HG03095 (cell line): ENCODE results near the gene MFAP2.

ENCODE experiments used
- ATAC-seq: cut with Tn5 transposase; IDR thresholded peaks from one replicate; pipeline ENCODE4 v1.9.1; 2021; ENCODE audit warnings: moderate library complexity; ENCODE audit not compliant: unreplicated experiment

The MFAP2 gene

DNA sequence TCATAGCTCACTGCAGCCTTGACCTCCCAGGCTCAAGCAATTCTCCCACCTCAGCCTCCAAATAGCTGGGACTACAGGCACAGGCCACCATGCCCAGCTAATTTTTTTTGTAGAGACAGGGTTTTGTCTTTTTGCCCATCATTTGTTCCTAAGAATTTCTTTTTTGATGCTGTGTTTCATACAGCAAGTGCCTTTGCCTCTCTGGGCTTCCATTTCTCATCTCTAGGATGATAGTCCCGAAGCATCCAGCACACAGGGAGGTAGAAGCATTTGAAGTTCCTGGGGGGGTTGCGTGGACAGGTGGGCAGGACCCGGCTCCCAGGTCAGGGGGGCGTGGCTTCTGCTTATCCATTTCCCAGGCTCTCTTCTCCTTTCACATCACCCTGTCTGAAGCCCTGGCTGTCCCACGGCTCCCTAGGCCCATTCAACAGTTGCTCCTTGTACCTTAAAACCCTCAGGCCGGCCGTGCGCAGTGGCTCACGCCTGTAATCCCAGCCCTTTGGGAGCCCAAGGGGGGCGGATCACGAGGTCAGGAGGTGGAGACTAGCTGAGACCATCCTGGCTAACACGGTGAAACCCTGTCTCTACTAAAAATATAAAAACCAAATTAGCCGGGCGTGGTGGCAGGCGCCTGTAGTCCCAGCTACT, 27.9 kb upstream of the MFAP2 start:
- ATAC-seq, result no peak

DNA sequence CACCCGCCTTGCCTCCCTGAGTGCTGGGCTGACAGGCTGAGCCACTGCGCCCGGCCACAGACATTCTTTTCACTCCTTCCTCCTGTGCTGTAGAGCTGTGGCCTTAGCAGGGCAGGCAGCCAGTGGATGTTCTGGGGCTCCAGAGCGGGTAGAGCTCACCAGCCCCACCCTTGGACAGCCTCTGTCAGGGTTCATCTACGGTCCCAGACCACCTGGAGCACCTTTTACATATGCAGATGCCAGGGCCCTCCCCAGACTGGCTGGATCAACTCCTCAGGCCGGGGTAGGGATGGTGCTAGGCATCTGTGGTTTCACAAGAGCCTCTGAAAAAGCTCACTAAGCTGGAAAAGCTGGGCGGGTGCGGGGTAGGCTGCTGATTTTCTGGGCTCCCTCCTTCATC, 26.7 kb upstream of the MFAP2 start:
- no peak for ATAC-seq

DNA sequence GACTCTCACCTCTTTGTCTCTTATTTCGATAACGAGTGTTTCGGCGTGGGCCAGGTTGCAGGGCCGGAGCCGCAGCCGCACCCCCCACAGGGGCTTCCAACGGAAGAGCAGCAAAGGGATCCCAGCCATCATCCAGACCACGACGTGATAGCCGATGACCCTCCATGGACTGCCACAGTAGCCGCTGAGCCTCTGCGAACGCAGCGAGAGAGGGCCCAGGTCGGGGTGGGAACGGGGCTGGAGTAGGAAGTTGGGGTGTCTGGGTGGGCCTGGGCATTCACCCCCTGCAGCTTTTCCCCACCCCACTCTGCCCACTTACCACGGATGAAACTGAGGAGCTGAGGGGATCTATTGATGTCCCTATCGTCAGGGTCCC, 24.9 kb upstream of the MFAP2 start:
- ATAC-seq, result no peak

DNA sequence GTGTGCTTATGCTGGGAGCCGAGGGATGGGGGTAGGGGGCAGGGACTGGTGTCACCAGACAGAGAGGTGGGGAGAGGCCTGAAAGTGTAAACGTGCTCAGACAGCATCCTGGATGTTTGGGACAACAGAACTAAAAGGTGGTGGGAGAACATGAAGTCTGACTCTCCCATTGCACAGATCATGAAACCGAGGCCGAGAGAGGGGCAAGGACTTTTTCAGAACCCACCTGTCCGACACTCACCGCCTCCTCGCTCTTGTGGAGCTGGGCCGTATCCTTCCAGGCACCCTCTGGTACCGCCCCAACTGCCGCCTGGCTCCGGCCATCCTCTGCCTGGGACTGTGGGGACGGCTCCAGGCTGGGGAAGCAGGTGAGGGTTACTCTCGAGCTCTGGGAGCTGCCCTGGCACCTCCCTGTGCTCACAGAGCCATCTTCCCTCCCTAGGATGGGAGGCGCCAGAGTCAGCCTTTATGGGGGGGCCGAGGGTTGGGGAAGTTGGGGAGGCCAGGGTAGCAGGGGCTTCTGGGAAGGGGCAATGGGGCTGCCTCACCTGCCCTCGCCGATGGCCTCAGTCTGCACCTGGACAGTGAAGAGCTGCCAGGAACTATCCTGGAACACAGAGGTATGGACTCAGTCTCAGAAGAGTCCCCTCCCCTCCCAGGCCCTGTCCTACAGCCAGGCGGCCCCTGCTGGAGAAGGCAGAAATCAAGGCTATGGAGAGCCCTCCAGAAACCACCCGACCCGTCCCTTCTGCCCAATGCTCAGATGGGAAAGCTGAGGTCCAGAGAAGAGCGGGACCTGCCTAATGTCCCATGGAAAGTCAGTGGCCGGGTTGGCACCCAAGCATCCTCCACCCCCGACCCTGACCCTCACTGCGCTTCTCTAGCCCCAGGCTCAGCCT, 24.3 kb upstream of the MFAP2 start:
- no peak for ATAC-seq

DNA sequence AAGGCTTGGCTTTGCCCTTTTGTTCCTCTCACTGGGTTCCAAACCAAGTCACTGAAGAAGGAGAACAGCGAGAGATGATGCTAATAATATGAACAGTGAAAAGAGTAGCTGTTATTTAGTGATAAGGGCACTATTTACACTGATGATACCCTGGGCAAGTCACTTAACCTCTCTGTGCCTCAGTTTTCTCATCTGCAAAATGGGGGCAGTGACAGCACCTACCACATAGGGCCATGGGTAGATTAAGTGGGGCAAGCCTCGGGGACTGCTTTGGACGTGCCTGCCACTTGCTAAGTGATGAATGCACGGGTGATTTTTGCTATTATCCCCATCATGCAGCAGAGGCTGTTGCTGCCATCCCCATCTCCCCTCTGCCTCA, 22.1 kb upstream of the MFAP2 start:
- no peak for ATAC-seq

DNA sequence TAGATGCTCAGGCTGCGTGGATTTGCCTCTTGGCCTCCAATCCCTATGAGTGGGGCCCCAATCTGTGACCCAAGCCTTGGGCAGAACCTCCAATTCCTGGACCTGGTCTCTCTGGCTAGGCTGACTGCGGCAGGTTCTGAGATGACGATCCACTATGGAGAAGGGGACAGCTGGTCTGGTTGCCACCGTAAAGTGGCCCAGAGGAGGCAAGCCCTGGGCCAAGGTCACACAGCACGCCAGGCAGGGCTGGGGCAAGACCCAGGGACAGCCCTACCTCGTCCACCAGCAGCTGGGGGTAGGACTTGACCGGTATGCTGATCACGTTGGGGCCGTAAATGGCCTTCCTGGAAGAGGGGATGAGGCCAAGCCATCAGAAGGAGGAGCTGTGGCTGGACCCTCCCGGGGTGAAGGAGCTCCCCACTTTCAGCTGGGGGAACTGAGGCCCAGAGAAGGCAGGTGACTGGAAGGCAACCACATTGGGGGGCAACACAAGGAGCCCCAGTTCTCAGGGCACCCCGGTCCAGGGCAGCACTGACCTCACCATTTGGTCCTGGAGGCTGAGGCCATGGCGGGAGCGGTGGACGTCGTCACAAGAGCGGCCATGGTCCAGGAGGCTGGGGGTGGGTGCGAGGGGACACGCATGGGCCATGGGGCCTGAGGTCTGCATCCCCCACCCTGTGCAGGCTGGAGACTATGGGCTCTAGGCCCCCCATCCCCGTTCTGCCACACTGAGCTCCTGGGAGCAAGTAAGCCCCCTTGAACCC, 21.5 kb upstream of the MFAP2 start:
- ATAC-seq, result no peak

DNA sequence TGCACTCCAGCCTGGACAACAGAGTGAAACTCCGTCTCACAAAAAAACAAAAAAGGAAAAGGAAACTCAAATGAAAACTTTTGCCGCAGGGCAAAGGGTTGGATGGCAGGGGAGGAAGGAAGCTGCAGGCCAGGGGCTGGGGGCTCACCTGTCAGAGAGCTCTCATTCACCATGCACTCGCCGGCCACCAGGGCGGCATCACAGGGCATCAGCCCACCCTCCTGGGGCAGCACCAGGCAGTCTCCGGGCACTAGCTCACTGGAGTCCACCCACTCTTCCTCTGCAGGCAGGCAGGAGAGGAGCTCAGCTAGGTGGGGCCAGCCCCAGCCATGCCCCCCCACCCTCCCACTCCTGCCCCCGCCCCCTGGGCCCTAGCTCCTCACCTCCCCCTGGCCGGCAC, 19.4 kb upstream of the MFAP2 start:
- ATAC-seq, result no peak

DNA sequence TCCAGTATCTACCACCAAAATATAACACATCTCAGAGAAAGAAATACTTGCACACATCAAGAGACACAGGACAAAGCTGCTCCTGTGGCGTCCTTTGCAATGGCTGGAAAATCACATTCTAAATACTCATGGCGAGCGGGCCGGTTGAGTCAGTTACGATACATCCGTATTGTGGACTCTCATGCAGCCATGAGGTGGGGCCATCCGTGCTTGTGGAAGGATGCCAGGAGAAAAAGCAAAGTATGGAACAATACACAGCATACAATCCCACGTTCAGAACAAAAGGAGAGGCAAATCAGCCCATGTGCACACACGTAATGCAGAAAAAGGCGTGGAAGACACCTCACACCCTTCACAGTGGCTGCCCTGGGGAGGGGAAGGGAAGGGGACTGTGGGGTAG, 18.2 kb upstream of the MFAP2 start:
- no peak for ATAC-seq

DNA sequence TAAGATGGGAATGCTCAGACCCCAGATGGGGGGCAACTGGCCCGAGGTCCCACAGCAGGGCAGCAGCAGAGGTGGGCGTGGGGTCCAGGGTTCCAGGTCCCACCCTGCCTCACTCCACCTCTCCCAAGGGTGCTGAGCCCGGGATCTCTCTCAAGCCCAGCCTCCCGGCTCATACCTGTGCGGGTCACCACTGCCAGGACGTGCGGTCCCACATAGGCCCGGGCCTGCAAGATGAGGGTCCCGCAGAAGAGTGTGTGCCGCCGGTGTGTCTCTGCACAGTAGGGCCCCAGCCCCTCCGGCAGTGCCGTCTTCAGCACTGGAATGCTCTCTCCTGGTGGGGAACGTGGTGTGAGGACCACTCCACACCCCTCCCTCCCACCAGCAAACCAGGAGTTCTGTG, 16.4 kb upstream of the MFAP2 start:
- ATAC-seq, result no peak

DNA sequence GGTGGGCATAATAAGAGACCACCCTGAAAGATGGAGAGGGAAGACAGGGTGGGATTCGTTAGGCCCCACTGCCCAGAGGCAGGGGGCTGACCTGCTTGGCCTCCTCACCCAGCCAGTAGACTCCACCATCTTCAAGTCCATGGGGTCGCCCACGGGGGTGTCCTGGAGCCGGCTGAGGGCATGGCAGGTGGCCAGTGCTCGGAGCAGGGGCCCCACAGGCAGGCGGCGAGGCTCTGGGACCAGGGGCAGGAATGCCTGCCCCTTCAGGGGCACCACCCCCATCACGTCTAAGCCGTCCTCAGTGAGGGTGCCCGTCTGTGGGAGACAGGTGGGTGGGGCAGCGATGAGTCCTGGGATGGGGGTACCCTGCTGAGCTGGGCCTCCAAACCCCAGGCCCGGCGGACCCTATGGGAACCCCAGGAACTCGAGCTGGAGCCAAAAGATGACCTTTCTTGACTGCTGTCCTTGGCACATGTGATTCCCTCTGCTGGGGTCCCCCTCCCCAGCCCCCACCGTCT, 13.2 kb upstream of the MFAP2 start:
- no peak for ATAC-seq

DNA sequence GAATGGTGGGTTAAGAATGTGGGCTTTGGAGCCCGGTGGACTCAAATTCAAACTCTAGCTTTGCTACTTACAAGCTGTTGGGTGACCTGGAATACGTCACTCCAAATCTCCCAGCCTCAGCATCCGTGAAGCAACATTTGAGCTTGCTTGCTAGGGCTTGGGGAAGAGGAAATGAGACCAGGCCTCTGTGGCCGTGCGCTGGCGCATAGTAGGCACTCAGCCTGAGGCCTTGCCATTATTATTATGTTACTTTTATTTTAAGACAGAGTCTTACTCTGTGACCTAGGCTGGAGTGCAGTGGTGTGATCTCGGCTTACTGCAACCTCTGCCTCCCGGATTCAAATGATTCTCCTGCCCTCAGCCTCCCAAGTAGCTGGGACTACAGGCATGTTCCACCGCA, 12.3 kb upstream of the MFAP2 start:
- ATAC-seq, result no peak

DNA sequence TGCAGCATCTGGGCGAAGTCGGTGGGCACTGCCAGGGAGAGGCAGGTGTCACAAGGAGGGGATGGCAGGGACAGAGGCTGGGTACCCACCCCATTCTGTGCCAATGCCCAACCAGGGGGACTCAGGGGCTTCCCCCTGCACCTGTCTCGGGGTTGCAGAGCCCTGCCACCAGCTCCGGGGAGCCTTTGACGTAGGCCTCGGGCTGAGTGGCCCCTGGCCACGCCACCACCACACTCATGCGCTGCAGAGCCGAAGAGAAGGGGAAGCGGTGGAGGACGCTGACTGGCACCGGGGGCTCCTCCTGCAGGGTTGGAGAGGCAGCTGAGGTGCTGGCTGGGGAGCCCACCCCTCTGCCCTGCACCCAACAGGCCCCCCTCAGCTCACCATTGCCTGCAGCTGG, 11.7 kb upstream of the MFAP2 start:
- no peak for ATAC-seq

DNA sequence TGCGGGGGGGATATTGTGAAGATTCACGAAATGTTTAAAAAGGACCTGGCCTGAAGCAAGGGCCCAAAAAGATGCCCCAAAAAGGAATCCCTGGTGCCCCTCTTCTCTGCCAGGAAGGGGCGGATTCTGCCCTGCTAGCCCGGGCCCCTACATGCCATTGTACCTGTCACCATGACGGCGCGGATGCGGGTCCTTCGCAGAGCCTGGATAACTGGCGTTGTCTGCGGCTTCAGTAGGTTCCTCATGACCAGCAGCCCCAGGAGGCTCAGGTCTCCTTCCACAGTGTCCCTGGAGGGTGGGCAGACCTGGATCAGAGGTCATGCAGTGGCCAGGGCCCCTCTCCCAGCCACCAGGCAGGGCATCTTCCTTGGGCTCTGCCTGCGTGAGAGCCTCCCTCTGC, 11.2 kb upstream of the MFAP2 start:
- no peak for ATAC-seq

DNA sequence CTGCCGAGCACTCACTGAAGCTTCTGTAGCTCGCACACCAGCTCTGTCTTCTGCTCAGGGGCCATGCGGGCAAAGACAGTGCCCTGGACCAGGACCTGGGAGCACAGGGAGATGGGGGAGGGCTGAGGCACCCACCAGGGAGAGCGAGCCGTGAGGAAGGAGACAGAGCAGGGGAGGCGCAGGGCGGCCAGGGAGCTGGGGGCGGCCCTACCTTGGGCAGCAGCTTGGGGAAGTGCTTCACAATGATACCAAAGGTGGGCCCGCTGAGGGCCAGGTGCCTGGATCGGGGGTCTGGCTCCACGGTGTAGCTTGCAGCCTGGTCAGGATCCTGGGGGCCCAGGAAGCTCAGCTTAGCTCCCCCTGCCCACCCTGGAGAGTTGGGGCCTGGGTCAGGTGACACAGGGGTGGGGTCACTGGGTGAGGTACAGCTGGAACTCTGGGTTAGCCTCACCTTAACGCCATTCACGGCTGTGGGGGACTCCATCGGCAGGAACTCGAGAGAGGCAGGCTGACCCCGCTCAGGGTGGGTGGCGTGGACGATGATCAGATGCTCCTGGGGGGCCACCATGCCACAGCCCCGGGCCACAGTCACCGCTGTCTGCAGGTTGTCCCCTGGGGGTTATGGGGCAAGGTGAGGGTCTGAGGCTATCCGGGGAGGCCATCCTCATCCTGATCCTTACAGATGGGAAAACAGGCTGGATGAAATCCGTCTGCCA, 9.4 kb upstream of the MFAP2 start:
- ATAC-seq, result no peak

DNA sequence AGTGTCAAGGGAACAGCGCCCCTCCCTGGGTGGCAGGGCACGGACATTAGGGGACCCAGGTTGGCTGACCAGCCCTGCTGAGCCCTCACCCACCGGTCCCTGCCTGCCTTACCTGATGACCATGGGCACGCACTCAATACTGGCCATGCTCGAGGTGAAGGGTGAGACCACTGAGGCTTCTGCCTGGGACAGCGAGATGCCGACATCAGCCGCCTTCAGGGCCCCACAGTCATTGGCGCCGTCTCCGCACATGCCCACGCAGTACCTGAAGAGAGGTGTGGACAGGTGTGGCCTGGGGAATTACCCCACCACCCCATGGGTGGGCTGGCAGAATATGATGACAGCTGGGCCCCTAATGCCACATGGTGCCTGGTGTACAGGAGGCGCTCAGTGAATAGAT, 7.8 kb upstream of the MFAP2 start:
- ATAC-seq, result no peak

DNA sequence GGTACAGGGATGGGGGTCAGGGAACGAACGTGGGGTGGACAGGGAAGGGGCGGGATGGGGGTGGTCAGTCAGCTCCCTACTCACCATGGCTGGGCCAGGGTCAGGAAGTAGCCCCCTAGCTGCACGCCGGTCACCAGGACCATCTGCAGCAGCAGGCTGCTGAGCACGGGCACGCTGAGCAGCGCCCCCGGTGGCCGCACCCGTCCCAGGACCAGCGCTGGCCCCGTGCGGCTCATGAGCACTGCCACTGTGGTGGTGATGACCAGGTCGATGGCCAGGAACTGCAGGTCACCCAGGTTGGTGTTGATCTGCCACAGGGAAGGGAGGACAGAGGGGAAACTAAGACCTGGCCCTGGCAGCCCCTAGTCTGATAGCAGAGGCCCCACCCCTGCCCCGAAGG, 6.5 kb upstream of the MFAP2 start:
- ATAC-seq, result no peak

DNA sequence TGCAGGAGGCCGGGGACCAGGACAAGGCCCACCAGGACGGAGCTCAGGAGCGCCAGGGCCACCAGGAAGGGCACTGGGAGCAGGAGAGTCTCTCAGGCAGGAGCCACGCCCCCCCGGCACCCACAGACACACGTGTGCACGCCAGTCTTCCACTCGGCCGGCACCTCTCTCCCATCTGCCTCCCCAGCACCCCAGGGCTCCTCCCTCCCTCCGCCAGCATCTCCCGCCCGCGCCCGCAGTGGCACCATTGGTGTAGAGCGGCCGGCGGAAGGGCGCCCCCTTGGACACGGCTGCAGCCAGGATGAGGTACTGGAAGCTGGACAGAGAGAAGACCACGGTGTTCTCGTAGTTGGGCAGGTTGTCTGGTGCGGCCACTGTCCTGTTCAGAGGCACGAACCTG, 6.1 kb upstream of the MFAP2 start:
- ATAC-seq, result no peak

DNA sequence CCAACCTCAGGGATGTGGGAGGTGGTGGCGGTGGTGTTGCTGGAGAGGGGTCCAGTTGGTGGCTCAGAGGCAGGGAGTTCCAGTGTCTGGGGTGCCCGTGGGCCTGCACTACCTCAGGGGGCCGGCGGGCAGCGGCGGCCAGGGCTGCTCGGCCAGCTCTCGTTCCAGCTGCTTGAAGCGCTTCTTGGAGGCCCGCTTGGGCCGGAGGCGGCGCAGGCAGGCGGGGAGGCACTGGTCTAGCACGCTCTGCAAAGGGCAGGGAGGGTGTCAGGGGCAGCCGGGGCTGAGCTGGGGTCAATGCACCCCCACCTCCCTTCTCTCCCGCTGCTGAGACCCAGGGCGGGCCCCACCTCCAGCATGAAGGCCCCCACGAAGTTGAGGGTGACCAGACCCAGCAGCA, 5.7 kb upstream of the MFAP2 start:
- no peak for ATAC-seq

DNA sequence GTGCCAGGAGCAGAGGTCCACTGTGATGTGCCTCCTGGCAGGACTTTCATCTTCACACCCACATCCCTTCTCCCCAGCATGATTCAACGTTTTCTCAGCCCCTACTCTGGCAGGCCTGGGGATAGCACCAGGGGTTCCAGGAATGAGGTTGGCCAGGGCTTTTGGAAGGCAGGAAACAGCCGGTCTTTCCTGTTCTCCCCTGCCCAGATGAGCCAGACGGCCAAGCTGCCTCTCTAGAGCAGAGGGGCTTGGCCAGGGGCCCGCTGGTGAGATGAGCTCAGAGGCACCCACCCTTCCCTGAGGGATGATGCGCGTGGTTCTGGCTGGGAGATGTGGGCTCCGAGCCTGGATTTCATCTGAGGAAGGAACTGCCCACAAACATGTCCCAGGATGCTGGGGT, 4.3 kb upstream of the MFAP2 start:
- no peak for ATAC-seq

DNA sequence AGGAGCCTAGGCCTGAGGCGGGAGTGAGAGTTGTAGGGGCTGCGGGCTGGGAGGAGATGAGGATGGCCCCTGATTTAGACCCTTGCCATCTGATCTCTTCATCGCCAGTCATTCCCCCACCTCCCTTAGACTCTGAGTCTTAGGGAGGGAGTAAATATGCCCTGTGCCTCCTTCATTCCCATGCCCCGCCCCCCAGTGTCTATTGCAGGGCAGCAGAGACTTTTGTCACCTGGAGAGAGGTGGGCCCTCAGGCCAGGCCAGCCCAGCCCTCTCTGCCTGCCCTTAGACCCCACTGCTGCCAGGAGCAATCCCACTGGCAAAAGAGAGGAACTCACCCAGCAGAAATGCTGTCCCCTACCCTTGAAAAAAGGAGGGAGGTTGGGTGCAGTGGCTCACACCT, 3.2 kb upstream of the MFAP2 start:
- ATAC-seq, result no peak

DNA sequence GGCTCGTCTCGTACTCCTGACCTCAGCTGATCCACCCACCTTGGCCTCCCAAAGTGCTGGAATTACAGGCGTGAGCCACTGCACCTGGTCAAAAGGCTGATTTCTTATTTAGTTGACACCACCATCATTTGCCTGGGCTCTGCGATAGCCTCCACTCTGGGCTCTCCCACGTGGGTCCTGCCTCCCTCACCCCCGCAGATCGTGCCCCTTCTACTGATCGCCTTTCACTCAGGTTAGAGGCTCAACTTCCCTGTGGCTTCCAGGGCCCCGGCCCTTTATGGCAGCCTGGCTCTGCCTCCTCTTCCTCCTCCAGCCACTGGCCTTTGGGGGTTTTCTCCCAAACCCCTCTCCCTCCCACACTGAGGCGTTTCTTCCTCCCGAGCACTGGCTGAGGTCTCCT, 2.5 kb upstream of the MFAP2 start:
- ATAC-seq, result no peak
